SK-N-SH (cell line): Measurements from ENCODE around the gene PSME2. TPM values are rescaled to one million over a fixed set of nuclear protein-coding genes. Genes with fewer than 3 reads are reported as not detected.

Source experiments
- CTCF ChIA-PET: fragments of 300-600, 350-600 bp; formaldehyde crosslinking; extraction: SDS; loops from one replicate; lab custom pipeline; 2021; lab: Yijun Ruan, JAX
- POLR2A ChIA-PET: fragments of 350-600 bp; sonication (Branson Sonifier 250); formaldehyde crosslinking; extraction: SDS; loops from one replicate; lab custom pipeline; 2020; ENCODE audit warnings: antibody characterized with exemption, inconsistent platforms; lab: Yijun Ruan, JAX
- DNase-seq: peaks from one replicate; pipeline ENCODE4 v3.0.0; 2012
- H2AFZ ChIP-seq: fragments of 200-600 bp; sonication (generic); 2 replicates; pipeline ENCODE4 v1.8.1; 2016; ENCODE audit warnings: antibody characterized with exemption, mild to moderate bottlenecking, low read depth
- H3F3A ChIP-seq: fragments of 200-600 bp; sonication (generic); replicated peaks from 2 replicates; pipeline ENCODE3; 2016; ENCODE audit warnings: antibody characterized with exemption, mild to moderate bottlenecking; ENCODE audit not compliant: insufficient read depth
- H3K27ac ChIP-seq, 2 experiments: fragments of 200-500 bp in 1 of 2; fragments of 200-600 bp in 1 of 2; sonication (Bioruptor generic) in 1 of 2; sonication (generic), shearing (Covaris generic) in 1 of 2; 2 replicates each; pipeline versions ENCODE4 v1.5.1 to v1.6.1; 2014 to 2016; ENCODE audit warnings: low read depth in 2 of 2, inconsistent platforms in 1 of 2, low read length in 1 of 2, mild to moderate bottlenecking in 1 of 2, mixed read lengths in 1 of 2
- H3K27me3 ChIP-seq: fragments of 200-600 bp; sonication (generic), shearing (Covaris generic); 2 replicates; pipeline ENCODE4 v1.6.1; 2016; ENCODE audit warnings: mixed run types; ENCODE audit not compliant: insufficient read depth
- H3K36me3 ChIP-seq, 2 experiments: fragments of 200-500 bp in 1 of 2; fragments of 200-600 bp in 1 of 2; sonication (Bioruptor generic) in 1 of 2; sonication (generic) in 1 of 2; replicated peaks in 1 of 2; 2 replicates each; pipeline versions ENCODE3 to v1.5.1; 2014 to 2016; ENCODE audit warnings: low read length in 1 of 2, mild to moderate bottlenecking in 1 of 2; ENCODE audit not compliant: insufficient read depth in 2 of 2, control insufficient read depth in 1 of 2
- H3K4me1 ChIP-seq, 2 experiments: fragments of 200-500 bp in 1 of 2; fragments of 200-600 bp in 1 of 2; sonication (Bioruptor generic) in 1 of 2; sonication (generic), shearing (Covaris generic) in 1 of 2; 2 replicates each; pipeline versions ENCODE4 v1.5.1 to v1.6.1; 2014 to 2016; ENCODE audit warnings: low read depth in 1 of 2, low read length in 1 of 2, mixed run types in 1 of 2; ENCODE audit not compliant: insufficient read depth in 2 of 2, control insufficient read depth in 1 of 2
- H3K4me2 ChIP-seq: fragments of 200-600 bp; sonication (generic), shearing (Covaris generic); 2 replicates; pipeline ENCODE4 v1.6.1; 2017; ENCODE audit warnings: mixed run types
- H3K4me3 ChIP-seq, 2 experiments: fragments of 200-500 bp in 1 of 2; fragments of 200-600 bp in 1 of 2; sonication (Bioruptor generic) in 1 of 2; sonication (generic), shearing (Covaris generic) in 1 of 2; 2 replicates each; pipeline versions ENCODE4 v1.5.1 to v1.8.1; 2014 to 2016; ENCODE audit warnings: low read depth in 2 of 2, inconsistent platforms in 1 of 2, low read length in 1 of 2, mild to moderate bottlenecking in 1 of 2, mixed read lengths in 1 of 2, moderate library complexity in 1 of 2
- H3K79me2 ChIP-seq: fragments of 200-600 bp; sonication (generic); 2 replicates; pipeline ENCODE4 v1.8.1; 2017; ENCODE audit warnings: mild to moderate bottlenecking; ENCODE audit not compliant: insufficient read depth
- H3K9ac ChIP-seq: fragments of 200-600 bp; sonication (generic); 2 replicates; pipeline ENCODE4 v1.6.1; 2017; ENCODE audit warnings: mixed run types
- H3K9me2 ChIP-seq: fragments of 200-600 bp; sonication (generic); 2 replicates; pipeline ENCODE4 v1.6.1; 2017; ENCODE audit warnings: mixed run types
- H3K9me3 ChIP-seq: fragments of 200-600 bp; sonication (generic); 2 replicates; pipeline ENCODE4 v1.6.1; 2017; ENCODE audit warnings: mixed run types, mild to moderate bottlenecking, moderate library complexity
- H4K20me1 ChIP-seq: fragments of 200-600 bp; sonication (generic); 2 replicates; pipeline ENCODE4 v1.6.1; 2017; ENCODE audit warnings: mild to moderate bottlenecking, mixed run types; ENCODE audit not compliant: insufficient read depth
- CHD2 ChIP-seq: fragments of 150-350 bp; IDR thresholded peaks from 2 replicates; pipeline ENCODE4 v1.6.1; 2018; ENCODE audit warnings: low read length; ENCODE audit not compliant: partially characterized antibody
- CTCF ChIP-seq: fragments of 200-600 bp; sonication (generic); IDR thresholded peaks from 2 replicates; pipeline ENCODE4 v1.6.1; 2017; ENCODE audit warnings: antibody characterized with exemption, mild to moderate bottlenecking, moderate library complexity
- EP300 ChIP-seq, 2 experiments: IDR thresholded peaks; 2 replicates each; pipeline versions ENCODE4 v1.4.0 to v1.6.1; 2012; ENCODE audit warnings: borderline replicate concordance in 1 of 2, low read depth in 1 of 2, low read length in 1 of 2
- EZH2phosphoT487 ChIP-seq: fragments of 200-600 bp; sonication (generic); IDR thresholded peaks from 2 replicates; pipeline ENCODE4 v1.6.1; 2017; ENCODE audit warnings: low read depth, mixed run types, mild to moderate bottlenecking, antibody characterized with exemption, moderate library complexity, borderline replicate concordance
- FOSL2 ChIP-seq: IDR thresholded peaks from 2 replicates; pipeline ENCODE4 v1.4.0; 2012; ENCODE audit warnings: low read depth, mild to moderate bottlenecking, moderate library complexity, borderline replicate concordance
- FOXM1 ChIP-seq: IDR thresholded peaks from 2 replicates; pipeline ENCODE4 v1.4.0; 2012; ENCODE audit warnings: low read depth, mild to moderate bottlenecking
- GABPA ChIP-seq: IDR thresholded peaks from 2 replicates; pipeline ENCODE4 v1.4.0; 2012; ENCODE audit warnings: low read depth, mild to moderate bottlenecking
- IRF3 ChIP-seq: fragments of 150-350 bp; IDR thresholded peaks from 2 replicates; pipeline ENCODE4 v1.6.1; 2016; ENCODE audit warnings: mild to moderate bottlenecking, low read depth, low read length
- MEF2A ChIP-seq: IDR thresholded peaks from 2 replicates; pipeline ENCODE4 v1.4.0; 2012; ENCODE audit warnings: low read depth, borderline replicate concordance
- MXI1 ChIP-seq: IDR thresholded peaks from 2 replicates; pipeline ENCODE4 v1.6.1; 2012; ENCODE audit warnings: mild to moderate bottlenecking, low read depth, low read length, improper control_type of control experiment
- NRF1 ChIP-seq: IDR thresholded peaks from 2 replicates; pipeline ENCODE4 v1.6.1; 2012; ENCODE audit warnings: low read depth, mild to moderate bottlenecking, low read length
- RAD21 ChIP-seq: IDR thresholded peaks from 2 replicates; pipeline ENCODE4 v1.6.1; 2012; ENCODE audit warnings: mild to moderate bottlenecking, low read length
- RCOR1 ChIP-seq: fragments of 150-350 bp; IDR thresholded peaks from 2 replicates; pipeline ENCODE4 v1.6.1; 2017; ENCODE audit warnings: antibody characterized with exemption, low read length
- RXRA ChIP-seq: IDR thresholded peaks from 2 replicates; pipeline ENCODE4 v1.4.0; 2012; ENCODE audit warnings: low read depth, mild to moderate bottlenecking, borderline replicate concordance
- SIN3A ChIP-seq: IDR thresholded peaks from 2 replicates; pipeline ENCODE4 v1.6.1; 2012; ENCODE audit warnings: low read depth, mild to moderate bottlenecking, low read length, moderate library complexity, borderline replicate concordance
- TAF1 ChIP-seq: IDR thresholded peaks from 2 replicates; pipeline ENCODE4 v1.6.1; 2012; ENCODE audit warnings: low read depth, mild to moderate bottlenecking, low read length, moderate library complexity, borderline replicate concordance
- TEAD4 ChIP-seq: IDR thresholded peaks from 2 replicates; pipeline ENCODE4 v1.4.0; 2012; ENCODE audit warnings: mild to moderate bottlenecking, borderline replicate concordance; ENCODE audit not compliant: insufficient read depth
- WGBS: methylation state at CpG from one replicate; pipeline ENCODE4 v1.1.6; 2017; ENCODE audit warnings: low lambda C conversion rate; 5-methylcytosine and 5-hydroxymethylcytosine counted together
- polyA plus RNA-seq, 3 experiments: library from polyadenylated mRNA; depleted of rRNA; stranded (reverse); fragments of >200 nt; gene quantifications; 2 replicates each; pipeline ENCODE4 v1.2.3, GENCODE V29; 2012
- TF ChIP-seq, protein P1 (sequence below): IDR thresholded peaks from 2 replicates; pipeline ENCODE4 v1.4.0; 2012; ENCODE audit warnings: low read depth, borderline replicate concordance

Gene PSME2
- polyA plus RNA-seq, 1 of the 3 experiments (the other 2 are of a cell fraction): 147 TPM

- no peak overlapping the region for H2AFZ ChIP-seq
- H3K9me2 ChIP-seq: no peaks in the 10 kb centered on the region
- peaks cover 41% of the 10 kb centered on the region for H3K79me2 ChIP-seq
- 90% methylated on average over 8 of the region's 9 CpGs for WGBS
- no peaks in the 10 kb centered on the region for H3K9me3 ChIP-seq
- no peak for TF ChIP-seq CHD2
- no peak for TF ChIP-seq RAD21
- TF ChIP-seq TAF1: no peak
- TF ChIP-seq EP300 (IDR thresholded peaks at IDR 0.05; ENCODE audit: borderline replicate concordance in 1 of 2, low read depth in 1 of 2, low read length in 1 of 2): no peak
- TF ChIP-seq, protein P1, sequence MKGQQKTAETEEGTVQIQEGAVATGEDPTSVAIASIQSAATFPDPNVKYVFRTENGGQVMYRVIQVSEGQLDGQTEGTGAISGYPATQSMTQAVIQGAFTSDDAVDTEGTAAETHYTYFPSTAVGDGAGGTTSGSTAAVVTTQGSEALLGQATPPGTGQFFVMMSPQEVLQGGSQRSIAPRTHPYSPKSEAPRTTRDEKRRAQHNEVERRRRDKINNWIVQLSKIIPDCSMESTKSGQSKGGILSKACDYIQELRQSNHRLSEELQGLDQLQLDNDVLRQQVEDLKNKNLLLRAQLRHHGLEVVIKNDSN: no peak
- no peak for TF ChIP-seq MXI1
- TF ChIP-seq CTCF: no peak
- TF ChIP-seq MEF2A: no peak
- TF ChIP-seq GABPA: no peak
- TF ChIP-seq TEAD4: no peak
- no peak for TF ChIP-seq SIN3A
- TF ChIP-seq FOSL2: no peak
- TF ChIP-seq RCOR1: no peak
- no peak for TF ChIP-seq RXRA
- TF ChIP-seq EZH2phosphoT487: no peak
- TF ChIP-seq NRF1: no peak
- TF ChIP-seq IRF3: no peak
- TF ChIP-seq FOXM1: no peak
- H3K4me1 ChIP-seq: peaks cover 11 to 20% of the 10 kb centered on the region in 2 experiments
- H3K27ac ChIP-seq: no peak overlapping the region
- H3K4me2 ChIP-seq: no peak overlapping the region
- ChIA-PET CTCF (interaction anchor here (1.0 to 3.4 kb wide), 3 partner anchors 11 to 18 kb away, joined by 3 to 29 read pairs (median 6); partner anchors contain the start of gene IRF9), POLR2A (interaction anchor here (1.1 to 2.4 kb wide), 2 partner anchors 9 to 12 kb away, joined by 3 to 10 read pairs; partner anchors contain the start of gene IRF9)
- H3K9ac ChIP-seq: no peak overlapping the region
- peaks cover 35 to 39% of the 10 kb centered on the region in 2 experiments for H3K36me3 ChIP-seq
- H3F3A ChIP-seq: peaks cover 5% of the 10 kb centered on the region
- H3K4me3 ChIP-seq: no peak overlapping the region
- peaks cover 10% of the 10 kb centered on the region; the same call in 1 of the 2 replicates for H4K20me1 ChIP-seq
- no peaks in the 10 kb centered on the region for H3K27me3 ChIP-seq
- DNase-seq: no peak
Observed at GRCh38 chr14:24150061-24150460, 3.7 kb upstream of the PSME2 start.
